Middle frontal gyrus (tissue), 1 donor: ENCODE data around the gene CDC73.
"Not testable (repeated sequence)": the region's sequence is repeated elsewhere in the genome, so short reads cannot be mapped to it uniquely, and the experiment has no call there.

Experiments used
- DNase-seq: peaks from one replicate; pipeline ENCODE4 v3.0.0-alpha.2; 2015; ENCODE audit warnings: low spot score; ENCODE audit errors: extremely low spot score

Gene CDC73

GRCh38 chr1:193222056-193222615 is 100.3 kb downstream of the CDC73 start:
- no peak for DNase-seq

GRCh38 chr1:193229136-193229535 is 107.3 kb downstream of the CDC73 start:
- DNase-seq: no peak

- DNase-seq: not testable (repeated sequence)
Observed at GRCh38 chr1:193231146-193231545, 109.3 kb downstream of the CDC73 start.

GRCh38 chr1:193234530-193234929 is 112.7 kb downstream of the CDC73 start:
- no peak for DNase-seq

GRCh38 chr1:193237381-193237978 is 115.6 kb downstream of the CDC73 start:
- DNase-seq: no peak

- DNase-seq: no peak
Observed at GRCh38 chr1:193240609-193241008, 118.8 kb downstream of the CDC73 start.

GRCh38 chr1:193241132-193241827 is 119.4 kb downstream of the CDC73 start:
- no peak for DNase-seq

- DNase-seq: no peak
Observed at GRCh38 chr1:193242000-193242399, 120.2 kb downstream of the CDC73 start.

GRCh38 chr1:193249187-193249586 is 127.4 kb downstream of the CDC73 start:
- DNase-seq: no peak

- DNase-seq: no peak
Observed at GRCh38 chr1:193251950-193252349, 130.1 kb downstream of the CDC73 start.

- DNase-seq: no peak
Observed at GRCh38 chr1:193256019-193256418, 134.2 kb downstream of the CDC73 start.

- DNase-seq: no peak
Observed at GRCh38 chr1:193259636-193260035, 137.8 kb downstream of the CDC73 start.

- DNase-seq: no peak
Observed at GRCh38 chr1:193260056-193260745, 138.4 kb downstream of the CDC73 start.

GRCh38 chr1:193260896-193261295 is 139.1 kb downstream of the CDC73 start:
- DNase-seq: no peak

GRCh38 chr1:193262661-193263060 is 140.8 kb downstream of the CDC73 start:
- no peak for DNase-seq

GRCh38 chr1:193264313-193265065 is 142.7 kb downstream of the CDC73 start:
- no peak for DNase-seq

GRCh38 chr1:193265716-193266115 is 143.9 kb downstream of the CDC73 start:
- no peak for DNase-seq

- not testable (repeated sequence) for DNase-seq
Observed at GRCh38 chr1:193266794-193267193, 145.0 kb downstream of the CDC73 start.

- DNase-seq: no peak
Observed at GRCh38 chr1:193270996-193271395, 149.2 kb downstream of the CDC73 start.

- no peak for DNase-seq
Observed at GRCh38 chr1:193275773-193276172, 153.9 kb downstream of the CDC73 start.

- DNase-seq: no peak
Observed at GRCh38 chr1:193278968-193279367, 157.1 kb downstream of the CDC73 start.

- DNase-seq: no peak
Observed at GRCh38 chr1:193281894-193282293, 160.1 kb downstream of the CDC73 start.
